ENCODE measurements around the gene SYTL3.

DNA sequence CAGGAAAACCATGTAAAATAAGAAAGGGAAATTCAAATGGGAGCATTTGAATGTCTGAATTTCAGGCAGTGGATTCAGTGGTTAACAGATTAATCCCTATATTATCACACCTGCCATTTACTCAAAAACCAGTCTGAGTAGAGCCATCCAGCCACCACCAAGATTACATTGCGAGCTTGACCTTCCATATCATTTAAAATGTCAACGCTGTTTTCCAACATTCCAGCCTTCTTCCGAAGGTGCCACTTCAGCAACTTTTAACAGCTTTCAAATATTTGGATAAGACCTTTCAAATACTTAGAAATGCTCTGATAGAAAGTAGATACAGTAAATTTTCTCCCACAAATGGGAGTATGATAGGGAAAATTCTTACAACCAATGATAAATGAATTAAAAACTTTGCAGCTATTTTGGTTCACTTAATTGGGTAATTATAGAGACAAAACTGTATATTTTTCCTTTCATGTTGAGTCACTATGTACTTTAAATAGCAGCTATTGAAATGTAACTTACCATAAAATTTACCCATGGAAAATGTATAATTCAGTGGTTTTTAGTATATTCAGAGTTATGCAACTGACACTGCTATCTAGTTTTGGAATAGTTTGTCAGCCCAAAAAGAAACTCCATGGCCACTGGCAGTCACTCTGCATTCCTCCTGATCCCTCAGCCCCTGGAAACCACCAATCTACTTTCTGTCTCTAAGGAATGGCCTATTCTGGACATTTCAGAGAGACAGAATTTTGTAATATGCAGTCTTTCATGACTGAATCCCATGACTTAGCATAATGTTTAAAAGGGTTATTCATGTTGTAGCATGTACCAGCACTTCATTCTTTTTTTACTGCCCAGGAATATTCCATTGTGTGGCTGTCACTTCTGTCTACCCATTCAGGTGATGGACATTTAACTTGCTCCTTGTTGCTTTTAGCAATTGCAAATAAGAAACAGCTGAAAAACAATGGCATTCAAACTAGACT is 147.8 kb downstream of the SYTL3 start:
- TF ChIP-seq POLR2A (IDR thresholded peaks at IDR 0.05) = no peak
- TF ChIP-seq, protein P1, sequence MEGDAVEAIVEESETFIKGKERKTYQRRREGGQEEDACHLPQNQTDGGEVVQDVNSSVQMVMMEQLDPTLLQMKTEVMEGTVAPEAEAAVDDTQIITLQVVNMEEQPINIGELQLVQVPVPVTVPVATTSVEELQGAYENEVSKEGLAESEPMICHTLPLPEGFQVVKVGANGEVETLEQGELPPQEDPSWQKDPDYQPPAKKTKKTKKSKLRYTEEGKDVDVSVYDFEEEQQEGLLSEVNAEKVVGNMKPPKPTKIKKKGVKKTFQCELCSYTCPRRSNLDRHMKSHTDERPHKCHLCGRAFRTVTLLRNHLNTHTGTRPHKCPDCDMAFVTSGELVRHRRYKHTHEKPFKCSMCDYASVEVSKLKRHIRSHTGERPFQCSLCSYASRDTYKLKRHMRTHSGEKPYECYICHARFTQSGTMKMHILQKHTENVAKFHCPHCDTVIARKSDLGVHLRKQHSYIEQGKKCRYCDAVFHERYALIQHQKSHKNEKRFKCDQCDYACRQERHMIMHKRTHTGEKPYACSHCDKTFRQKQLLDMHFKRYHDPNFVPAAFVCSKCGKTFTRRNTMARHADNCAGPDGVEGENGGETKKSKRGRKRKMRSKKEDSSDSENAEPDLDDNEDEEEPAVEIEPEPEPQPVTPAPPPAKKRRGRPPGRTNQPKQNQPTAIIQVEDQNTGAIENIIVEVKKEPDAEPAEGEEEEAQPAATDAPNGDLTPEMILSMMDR (IDR thresholded peaks at IDR 0.05) = no peak

Measured in body of pancreas (tissue), 4 donors.